Measurements from ENCODE around the gene FOXN3. TPM values are rescaled to one million over a fixed set of nuclear protein-coding genes. Genes with fewer than 3 reads are reported as not detected.
"Not testable (repeated sequence)": the region's sequence is repeated elsewhere in the genome, so short reads cannot be mapped to it uniquely, and the experiment has no call there.

Gene FOXN3
- polyA plus RNA-seq, 12 donors: 52.7 to 126 (median 74.8) TPM

DNA sequence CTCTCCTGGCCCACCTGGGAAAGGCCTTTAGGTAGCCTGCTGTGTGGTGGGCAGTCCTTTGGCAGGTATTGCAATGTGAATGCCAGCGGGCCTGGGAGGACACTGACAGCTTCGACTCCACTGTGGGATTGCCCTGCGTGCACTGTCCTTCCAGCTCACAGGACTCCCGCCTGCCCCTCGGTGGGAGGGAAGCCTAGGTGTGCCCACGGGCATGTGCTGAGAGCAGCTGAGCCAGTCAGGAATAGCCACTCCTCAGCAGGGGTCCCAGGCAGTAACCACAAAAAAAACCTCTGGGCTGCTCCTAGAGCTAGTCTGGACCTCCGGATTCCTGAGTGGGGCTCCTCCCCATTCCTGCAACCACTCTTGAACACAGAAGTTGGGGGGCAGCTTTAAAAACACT lies 278.2 kb downstream of the FOXN3 start:
- DNase-seq: no peak

DNA sequence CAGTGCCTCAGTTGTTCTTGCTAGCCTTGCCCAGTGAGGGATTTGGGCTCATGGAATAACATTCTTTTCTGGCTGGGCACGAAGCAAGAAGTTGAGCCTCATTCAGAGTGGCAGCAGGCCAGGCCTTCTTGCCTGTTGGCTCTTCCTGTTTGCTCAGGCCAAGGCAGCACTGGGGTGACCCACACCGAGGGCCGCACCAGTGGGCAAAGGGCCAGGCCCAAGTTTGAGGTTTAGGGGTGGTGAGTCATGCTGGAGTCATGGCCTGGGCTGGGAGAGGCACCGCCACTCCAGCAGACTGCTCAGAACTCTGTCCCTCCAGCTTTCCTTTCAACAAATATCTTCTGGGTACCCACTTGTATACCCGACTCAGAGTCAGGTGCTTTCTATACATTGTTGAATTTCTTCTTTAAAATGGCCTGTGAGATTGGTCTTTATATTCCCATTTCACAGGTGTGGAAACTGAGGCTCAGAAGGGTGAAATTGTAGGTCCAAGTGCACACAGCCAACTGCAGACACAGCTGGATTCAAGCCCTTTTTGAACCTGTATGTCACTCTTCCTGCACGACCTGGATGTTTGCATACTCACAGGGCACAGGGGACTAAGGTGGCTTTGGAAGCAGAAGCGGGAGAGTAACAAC lies 279.4 kb downstream of the FOXN3 start:
- no peak for DNase-seq

DNA sequence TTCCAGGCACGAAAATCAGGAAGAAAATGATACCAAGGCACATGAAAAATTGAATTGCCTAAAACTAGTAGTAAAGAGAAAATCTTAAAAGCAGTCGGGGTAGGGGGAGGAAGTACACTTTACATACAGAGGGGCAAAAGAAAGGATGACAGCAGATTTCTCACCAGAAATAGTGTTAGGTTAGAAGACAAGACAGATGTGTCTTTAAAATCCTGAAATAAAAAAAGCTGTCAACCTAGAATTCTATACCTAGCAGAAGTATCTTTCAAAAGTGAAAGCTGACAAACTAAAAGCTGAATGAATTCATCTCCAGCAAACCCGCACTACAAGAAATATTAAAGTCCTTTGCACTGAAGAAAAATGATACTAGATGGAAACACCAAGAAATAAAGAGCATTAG lies 280.4 kb downstream of the FOXN3 start:
- no peak for DNase-seq

DNA sequence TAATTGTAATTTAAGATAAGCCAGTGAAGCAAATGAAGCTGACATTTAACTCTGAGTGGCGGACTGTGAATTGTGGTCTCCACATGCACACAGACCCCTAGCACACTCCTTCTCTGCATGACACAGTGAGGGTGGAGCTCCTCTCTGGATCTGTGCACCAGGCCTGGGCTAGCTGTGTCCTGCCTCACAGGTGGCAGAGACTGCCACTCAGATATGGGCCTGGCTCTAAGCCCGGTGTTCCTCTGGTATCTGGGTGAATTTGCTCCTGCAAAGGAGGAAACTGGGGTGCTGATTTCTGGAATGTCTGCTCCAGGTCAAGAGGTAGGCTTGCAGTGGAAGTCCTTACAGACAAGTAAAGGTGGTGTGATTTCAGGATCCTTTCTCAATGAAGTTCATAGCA lies 282.4 kb downstream of the FOXN3 start:
- DNase-seq: no peak

DNA sequence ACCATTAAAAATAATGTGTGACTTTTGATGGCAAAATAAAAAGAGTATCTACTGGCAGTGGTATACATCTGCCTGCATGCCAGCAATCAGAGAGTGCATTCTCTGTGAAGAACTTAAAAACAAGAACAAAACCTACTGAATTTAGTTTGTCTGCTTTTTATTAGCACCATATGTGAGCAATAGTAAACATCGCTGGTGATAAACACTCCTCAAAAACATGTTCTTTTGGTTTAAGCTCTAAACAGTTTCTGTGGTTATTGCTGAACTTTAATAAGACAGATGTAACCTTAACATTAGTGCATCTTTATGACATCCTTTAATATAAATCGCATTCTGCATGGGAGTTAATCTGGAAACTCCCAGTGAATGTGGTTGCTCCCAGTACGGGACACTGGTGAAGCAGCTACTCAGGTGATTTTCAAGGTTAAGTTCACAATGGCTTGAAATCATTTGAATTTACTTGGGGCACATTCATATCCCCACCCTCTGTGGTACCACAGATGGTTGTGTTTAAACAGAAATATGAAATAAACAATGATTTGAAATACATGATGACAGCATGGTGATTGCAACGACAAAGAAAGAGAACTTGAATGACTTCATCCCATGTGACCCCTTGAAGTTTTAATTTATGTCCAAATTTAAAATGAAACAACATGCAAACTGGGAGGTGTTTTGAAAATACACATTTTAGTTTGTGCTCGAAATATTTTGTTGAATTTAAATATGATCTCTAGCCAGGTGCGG lies 285.9 kb downstream of the FOXN3 start:
- DNase-seq: no peak

DNA sequence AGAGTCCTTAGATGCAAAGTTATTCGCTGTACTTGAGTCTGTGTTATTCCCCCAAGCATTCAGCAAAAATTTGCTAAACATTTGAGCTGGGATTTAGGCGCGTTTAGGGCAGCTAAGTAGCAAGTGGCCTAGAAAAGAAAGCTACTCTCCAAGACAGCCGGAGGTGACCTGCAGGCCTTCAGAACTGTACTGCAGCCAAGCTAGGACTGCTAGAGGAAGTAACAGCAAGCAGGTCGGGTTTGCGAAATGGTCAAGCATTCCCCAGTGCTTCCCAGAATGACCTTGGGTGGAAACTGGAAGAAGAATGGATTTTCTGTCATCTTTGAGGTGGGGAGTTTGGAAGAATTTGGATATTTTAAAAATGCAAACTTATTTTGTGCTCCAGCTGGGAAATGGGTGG lies 287.5 kb downstream of the FOXN3 start:
- no peak for DNase-seq

DNA sequence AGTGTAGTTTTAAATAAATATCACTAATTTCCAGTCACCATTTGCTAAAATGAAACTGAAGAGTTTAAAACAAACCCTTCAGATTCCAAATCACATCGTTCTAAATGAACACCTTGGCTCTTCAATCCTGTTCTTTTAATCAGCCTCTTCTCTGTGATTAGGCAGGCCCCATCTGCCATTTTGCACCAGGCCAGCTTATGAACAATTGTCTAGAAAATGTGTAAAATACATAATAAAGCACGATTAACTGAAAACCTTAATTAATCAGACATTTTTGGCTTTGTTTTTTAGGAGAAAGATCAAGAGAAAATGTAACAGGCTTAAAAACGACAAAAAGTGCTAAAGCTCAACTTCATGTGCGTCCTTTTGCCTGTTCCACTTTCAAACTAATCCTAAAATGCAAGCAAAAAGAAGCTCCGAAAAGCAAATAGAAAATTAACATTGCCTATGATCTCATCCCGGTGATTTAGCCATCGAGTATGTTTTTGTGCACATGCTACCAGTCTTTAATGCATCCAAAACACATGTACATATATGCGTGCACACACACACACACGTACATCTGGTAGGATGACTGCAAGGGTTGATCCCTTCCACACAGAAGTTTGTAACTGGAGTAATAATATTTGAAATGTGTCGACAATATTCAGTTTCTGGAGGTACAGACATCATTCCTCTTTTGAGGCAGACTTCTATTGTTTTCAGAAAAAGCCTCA lies 288.6 kb downstream of the FOXN3 start:
- DNase-seq: no peak

DNA sequence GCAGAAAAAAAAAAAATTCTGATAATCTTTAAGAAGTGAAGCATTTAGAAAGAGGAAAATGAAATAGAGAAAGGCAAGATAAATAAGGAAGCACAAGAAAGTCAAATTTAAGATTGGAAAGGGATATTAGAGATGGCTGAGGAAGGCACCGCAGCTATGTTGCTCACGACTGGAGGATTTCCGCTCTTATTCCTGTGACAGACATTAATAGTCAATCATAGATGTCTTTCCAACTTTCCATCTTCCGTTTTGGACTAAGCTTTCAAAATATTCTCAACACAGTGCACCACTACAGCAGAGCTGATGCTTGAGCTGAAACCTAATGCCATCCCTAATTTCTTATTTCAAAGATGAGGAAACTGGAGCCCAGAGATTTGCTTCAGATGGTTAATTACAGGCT lies 290.6 kb downstream of the FOXN3 start:
- peak; percentile 17 for DNase-seq

DNA sequence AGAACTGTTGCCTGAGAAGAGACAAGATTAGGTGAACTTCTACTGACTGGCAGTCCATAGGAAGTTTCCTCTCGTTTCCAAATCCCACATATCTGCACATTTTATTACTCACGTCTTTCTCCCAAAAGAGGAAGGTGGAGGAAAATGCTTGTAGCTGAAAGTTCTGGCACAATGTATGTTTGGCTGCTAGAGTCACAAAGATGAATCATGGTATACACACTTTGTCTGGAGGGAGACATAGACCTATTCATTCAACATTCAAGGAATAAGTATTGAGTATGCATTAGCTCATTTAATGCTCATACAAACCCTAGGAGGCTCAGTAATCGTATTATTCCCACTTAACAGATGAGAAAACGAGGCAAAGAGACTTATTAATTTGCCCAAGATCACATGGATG lies 291.8 kb downstream of the FOXN3 start:
- DNase-seq: no peak

DNA sequence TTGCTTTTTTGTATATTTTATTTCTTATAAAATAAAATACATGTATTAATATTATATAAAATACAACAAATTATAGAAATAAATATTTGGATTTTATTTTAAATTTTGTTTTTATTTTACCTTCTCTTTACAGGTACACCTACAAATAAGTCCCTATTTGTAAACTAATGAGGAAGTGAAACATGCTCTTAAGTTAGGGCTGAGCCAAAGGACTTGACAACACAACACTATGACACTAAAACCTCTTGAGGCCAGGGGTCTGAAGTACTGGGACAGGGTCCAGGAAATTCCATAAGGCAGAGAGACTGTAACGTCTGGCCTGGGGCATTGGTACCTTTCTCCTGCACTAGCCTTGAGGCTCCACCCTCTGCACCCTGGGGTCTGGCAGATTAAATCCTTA lies 293.2 kb downstream of the FOXN3 start:
- DNase-seq: no peak

DNA sequence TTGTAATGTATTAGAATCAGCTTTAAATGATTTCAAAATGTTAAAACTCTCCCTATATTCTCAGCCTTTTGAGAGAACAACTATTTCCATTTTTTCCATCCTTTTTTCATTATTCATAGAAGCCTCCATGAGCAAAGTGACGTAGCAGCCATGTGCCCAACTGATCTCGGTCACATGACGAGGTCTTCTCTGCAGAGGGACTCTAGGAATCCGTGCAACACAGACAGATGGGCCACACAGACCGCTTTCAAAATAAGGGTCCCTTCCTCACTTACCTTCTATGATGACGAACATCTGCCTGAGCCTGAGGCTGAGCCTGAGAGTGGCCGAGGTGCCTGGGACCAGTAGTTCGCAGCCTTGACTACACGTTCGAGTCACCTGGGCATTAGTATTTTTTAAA lies 293.8 kb downstream of the FOXN3 start:
- DNase-seq: no peak

DNA sequence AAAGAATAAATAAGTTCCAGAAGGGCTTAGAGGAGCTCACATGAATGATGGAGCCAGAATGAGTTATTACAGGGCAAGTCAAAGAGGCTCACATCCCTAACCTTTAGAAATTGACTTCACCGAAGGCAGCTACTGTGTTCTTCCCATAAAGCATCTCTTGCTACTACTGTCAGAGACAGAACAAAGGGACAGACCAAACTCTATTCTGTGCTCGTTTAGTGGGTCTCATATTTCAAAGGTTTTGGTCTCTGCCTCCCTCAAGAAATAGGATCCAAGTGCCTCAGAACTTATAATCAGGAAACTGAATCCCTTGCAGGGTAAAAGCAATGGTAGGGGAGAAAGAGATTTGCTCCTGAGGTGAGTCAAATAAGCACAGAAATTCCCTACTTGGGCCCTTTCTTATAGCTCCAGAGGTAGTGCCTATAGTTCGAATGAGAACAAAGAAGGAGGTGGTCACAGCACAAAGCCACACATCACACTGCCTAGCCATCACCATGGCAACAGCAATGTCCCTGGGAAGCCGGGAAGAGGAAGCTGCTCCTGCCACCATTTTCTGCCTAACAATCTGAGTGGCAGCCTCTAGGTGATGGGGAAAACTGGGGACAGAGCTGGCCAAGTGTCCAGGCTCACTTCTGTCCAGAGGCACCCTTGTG lies 294.9 kb downstream of the FOXN3 start:
- no peak for DNase-seq

DNA sequence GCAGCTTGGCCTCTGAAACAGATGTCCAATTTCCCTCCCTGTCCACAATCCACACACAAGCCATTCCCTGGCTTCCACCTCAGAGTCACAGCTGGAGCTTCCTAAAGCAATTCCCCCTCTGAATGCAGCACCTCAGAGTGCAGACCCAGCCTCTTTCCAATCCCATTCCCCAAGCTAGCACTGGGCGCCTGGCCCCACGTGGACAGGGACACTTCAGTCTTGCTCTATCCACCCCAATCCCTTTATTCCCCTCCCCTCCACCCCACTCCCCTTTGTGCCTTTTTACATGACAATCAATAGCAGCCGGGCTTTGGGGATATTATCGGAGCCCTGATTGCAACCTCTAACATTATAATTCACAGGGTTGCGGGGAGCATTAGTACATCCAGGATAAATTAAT lies 300.0 kb downstream of the FOXN3 start:
- no peak for DNase-seq

DNA sequence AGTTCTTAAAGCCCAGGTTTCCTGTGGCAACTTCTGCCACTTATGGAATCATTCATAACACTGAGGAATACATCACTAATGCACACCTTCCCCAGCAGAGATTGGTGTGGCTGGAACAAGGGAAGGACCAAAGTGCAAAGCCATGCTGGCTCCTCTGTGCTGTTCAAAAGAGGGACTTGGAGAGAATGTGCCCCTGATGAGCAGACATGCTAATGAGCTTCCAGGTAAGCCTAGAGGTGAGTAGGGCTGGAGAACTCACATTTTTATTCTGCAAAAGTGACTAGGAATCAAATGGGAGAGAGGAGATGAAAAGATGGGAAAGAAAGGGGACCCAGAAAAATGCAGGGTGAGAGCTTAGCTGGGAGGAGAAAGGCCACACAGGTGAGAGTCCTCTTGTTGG lies 302.9 kb downstream of the FOXN3 start:
- DNase-seq: no peak

DNA sequence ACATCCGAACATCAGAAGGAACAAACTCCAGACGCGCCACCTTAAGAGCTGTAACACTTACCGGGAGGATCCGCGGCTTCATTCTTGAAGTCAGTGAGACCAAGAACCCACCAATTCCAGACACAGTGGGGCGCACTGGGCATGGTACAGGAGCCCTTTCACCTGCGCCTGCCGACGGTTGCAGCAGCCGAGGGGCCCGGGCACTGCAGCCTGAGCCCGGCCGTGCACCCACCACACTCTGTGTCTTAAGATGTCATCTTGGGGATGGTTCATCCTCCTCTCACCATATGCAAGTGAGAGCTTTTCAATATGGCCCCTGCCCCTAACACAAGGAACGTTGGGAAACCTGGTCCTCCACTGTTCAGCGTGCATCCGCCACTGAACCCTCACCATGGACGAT lies 304.3 kb downstream of the FOXN3 start:
- DNase-seq: no peak

DNA sequence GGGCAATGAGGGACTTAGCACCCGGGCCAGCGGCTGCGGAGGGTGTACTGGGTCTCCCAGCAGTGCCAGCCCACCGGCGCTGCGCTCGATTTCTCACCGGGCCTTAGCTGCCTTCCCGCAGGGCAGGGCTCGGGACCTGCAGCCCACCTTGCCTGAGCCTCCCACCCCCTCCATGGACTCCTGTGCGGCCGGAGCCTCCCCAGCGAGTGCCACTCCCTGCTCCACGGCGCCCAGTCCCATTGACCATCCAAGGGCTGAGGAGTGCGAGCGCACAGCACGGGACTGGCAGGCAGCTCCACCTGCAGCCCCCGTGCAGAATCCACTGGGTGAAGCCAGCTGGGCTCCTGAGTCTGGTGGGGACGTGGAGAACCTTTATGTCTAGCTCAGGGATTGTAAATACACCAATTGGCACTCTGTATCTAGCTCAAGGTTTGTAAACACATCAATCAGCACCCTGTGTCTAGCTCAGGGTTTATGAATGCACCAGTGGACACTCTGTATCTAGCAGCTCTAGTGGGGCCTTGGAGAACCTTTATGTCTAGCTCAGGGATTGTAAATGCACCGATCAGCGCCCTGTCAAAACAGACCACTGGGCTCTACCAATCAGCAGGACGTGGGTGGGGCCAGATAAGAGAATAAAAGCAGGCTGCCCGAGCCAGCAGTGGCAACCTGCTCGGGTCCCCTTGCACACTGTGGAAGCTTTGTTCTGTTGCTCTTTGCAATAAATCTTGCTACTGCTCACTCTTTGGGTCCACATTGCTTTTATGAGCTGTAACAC lies 305.1 kb downstream of the FOXN3 start:
- not testable (repeated sequence) for DNase-seq

DNA sequence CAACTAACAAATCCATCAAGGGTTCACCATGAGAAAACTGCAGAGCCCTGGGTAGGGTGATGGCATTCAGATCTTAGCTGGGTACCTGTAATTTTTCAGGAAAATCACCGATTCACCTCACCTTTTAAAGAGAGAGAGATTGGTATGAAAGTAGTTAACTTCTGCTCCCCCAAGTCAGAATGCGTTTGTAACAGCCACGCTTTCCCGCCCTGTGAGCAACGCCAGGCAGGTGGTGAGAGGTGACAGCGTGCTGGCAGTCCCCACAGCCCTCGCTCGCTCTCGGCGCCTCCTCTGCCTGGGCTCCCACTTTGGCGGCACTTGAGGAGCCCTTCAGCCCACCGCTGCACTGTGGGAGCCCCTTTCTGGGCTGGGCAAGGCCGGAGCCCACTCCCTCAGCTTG lies 305.8 kb downstream of the FOXN3 start:
- DNase-seq: not testable (repeated sequence)

DNA sequence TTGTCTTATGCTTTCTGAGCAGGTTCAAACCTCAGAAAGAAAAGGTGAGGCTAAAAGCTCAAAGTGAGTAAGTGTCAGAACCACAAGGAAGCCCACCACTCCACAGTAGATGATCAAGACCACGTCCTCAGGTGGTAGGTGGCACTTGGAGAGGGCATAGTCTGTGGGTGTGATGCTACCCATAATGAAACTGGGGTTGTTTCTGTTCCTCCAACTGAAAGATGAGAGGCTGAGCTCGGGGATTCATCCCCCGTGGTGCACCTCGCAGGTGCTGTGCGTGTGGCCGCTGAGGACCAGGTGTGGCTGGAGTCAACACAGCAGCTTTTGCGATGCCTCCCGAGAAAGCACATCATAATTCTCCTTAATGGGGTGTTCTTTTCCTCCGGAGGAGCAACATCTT lies 306.9 kb downstream of the FOXN3 start:
- DNase-seq: no peak

DNA sequence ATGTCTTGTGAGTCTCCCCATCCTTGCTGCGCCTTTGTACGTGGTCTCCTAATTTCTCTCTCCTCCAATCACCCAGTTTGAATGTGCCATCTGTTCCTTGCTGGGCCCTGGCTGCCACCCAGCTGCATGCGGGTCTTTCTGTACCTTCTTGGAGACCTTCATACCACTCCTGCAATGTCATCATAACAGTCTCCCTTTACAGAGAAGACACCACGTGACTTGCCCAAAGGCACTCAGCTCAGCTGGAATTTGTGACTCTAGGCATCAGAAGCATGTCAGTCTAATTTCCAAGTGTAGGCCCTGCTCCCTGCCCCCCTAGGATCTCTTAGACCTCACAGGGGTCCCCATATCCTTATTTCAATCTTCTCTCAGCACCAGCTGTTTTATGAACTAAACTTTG lies 308.4 kb downstream of the FOXN3 start:
- DNase-seq: no peak

DNA sequence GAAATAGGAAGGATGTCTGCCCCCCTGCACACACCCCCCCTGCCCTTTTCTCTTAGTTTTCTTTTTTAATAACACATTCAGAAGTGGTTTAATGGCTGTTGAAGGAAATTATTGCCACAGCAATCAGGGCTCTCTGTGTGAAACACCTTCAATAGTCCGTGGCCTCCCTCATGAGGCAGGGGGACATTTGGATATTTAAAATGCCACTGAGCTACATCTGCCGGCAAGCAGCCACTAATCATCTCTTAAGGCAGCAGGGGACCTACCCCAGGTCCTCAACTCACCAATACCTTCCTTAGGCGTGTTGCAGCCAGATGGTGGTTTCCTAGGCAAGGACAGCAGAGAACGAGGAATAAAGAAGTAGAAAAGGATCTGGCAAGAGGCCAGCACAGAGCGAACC lies 309.4 kb downstream of the FOXN3 start:
- DNase-seq: no peak

Measured in muscle of arm (tissue), 12 donors.